Lung (tissue), 12 donors: ENCODE data around the gene INSM1. TPM values are rescaled to one million over a fixed set of nuclear protein-coding genes. Genes with fewer than 3 reads are reported as not detected.

Source experiments
- ATAC-seq: fragments of 200-7000 bp; cut with Tn5 transposase; one replicate; pipeline ENCODE4 v1.9.1; 2020; ENCODE audit warnings: moderate number of reproducible peaks; ENCODE audit not compliant: insufficient read depth, low FRiP score
- DNase-seq, 3 donors: peaks; one replicate each; pipeline ENCODE4 v3.0.0-alpha.2; 2013 to 2017
- H3K27ac ChIP-seq, 2 donors: one replicate each; pipeline ENCODE4 v1.5.1; 2013; ENCODE audit warnings: mild to moderate bottlenecking in 2 of 2, moderate library complexity in 2 of 2, control low read depth in 1 of 2, inconsistent platforms in 1 of 2, low read depth in 1 of 2, low read length in 1 of 2
- H3K27me3 ChIP-seq, 3 donors: one replicate each; pipeline ENCODE4 v1.5.1; 2013; ENCODE audit warnings: low read length in 2 of 3; ENCODE audit not compliant: control insufficient read depth in 3 of 3, insufficient read depth in 3 of 3
- H3K36me3 ChIP-seq, 4 donors: one replicate each; pipeline ENCODE4 v1.5.1; 2013; ENCODE audit warnings: low read length in 4 of 4, mild to moderate bottlenecking in 1 of 4, moderate library complexity in 1 of 4; ENCODE audit not compliant: control insufficient read depth in 4 of 4, insufficient read depth in 4 of 4
- H3K4me1 ChIP-seq, 5 donors: one replicate each; pipeline ENCODE4 v1.5.1; 2013; ENCODE audit warnings: low read length in 5 of 5, mild to moderate bottlenecking in 2 of 5, moderate library complexity in 1 of 5; ENCODE audit not compliant: control insufficient read depth in 5 of 5, insufficient read depth in 5 of 5
- H3K4me3 ChIP-seq: one replicate; pipeline ENCODE4 v1.5.1; 2013; ENCODE audit warnings: mild to moderate bottlenecking, control low read depth, moderate library complexity
- H3K9ac ChIP-seq, 2 donors: one replicate each; pipeline ENCODE4 v1.5.1; 2013; ENCODE audit warnings: low read length in 2 of 2, control low read depth in 1 of 2; ENCODE audit not compliant: insufficient read depth in 1 of 2
- H3K9me3 ChIP-seq, 4 donors: one replicate each; pipeline ENCODE4 v1.5.1; 2013; ENCODE audit warnings: low read length in 3 of 4, mild to moderate bottlenecking in 1 of 4, moderate library complexity in 1 of 4; ENCODE audit not compliant: control insufficient read depth in 4 of 4, insufficient read depth in 3 of 4
- WGBS, 2 donors: extraction: QIAGEN DNeasy Blood & Tissue Kit; methylation state at CpG; one replicate each; pipeline ENCODE4 v1.1.7; 2013; 5-methylcytosine and 5-hydroxymethylcytosine counted together
- polyA plus RNA-seq, 2 donors: library from polyadenylated mRNA; stranded (reverse); fragments of 200-250 nt; gene quantifications; one replicate each; pipeline ENCODE4 v1.2.1, GENCODE V29; 2013
- total RNA-seq, 2 donors: library from RNA; depleted of rRNA in 1 of 2; stranded (reverse); fragments of >200 nt in 1 of 2; gene quantifications; one replicate each; pipeline ENCODE4 v1.2.1, GENCODE V29; 2014 to 2021
- TF ChIP-seq, protein P1 (sequence below): IDR thresholded peaks from 2 replicates; pipeline ENCODE4 v1.5.1; 2012; ENCODE audit warnings: mild to moderate bottlenecking; ENCODE audit errors: control extremely low read depth, extremely low read depth
- donor health status: control.
- donor health status: control.
- donor health status: Bipolar disorder and iron deficiency.
- donor health status: healthy.
- donor health status: DM: yes; HTN: yes; CAD: no.

The INSM1 gene
- total and polyA plus RNA-seq, 4 donors, result 0.04 to 0.18 (median 0.08) TPM

- no peak overlapping the region for H3K9ac ChIP-seq
- ATAC-seq (no peak), DNase-seq (peak in 2 of 3 donors; percentile 68 to 78)
- peaks cover 0 to 14% (median 5%) of the 10 kb centered on the region in 5 donors for H3K4me1 ChIP-seq
- H3K9me3 ChIP-seq, result no peaks in the 10 kb centered on the region
- peaks cover 0 to 22% (median 0%) of the 10 kb centered on the region in 4 donors for H3K36me3 ChIP-seq
- WGBS, 2 donors, result 74 to 79% methylated on average over 6 of the region's 6 CpGs
- no peak overlapping the region for H3K27ac ChIP-seq
- no peak overlapping the region for H3K4me3 ChIP-seq
- no peaks in the 10 kb centered on the region for H3K27me3 ChIP-seq
- TF ChIP-seq, protein P1, sequence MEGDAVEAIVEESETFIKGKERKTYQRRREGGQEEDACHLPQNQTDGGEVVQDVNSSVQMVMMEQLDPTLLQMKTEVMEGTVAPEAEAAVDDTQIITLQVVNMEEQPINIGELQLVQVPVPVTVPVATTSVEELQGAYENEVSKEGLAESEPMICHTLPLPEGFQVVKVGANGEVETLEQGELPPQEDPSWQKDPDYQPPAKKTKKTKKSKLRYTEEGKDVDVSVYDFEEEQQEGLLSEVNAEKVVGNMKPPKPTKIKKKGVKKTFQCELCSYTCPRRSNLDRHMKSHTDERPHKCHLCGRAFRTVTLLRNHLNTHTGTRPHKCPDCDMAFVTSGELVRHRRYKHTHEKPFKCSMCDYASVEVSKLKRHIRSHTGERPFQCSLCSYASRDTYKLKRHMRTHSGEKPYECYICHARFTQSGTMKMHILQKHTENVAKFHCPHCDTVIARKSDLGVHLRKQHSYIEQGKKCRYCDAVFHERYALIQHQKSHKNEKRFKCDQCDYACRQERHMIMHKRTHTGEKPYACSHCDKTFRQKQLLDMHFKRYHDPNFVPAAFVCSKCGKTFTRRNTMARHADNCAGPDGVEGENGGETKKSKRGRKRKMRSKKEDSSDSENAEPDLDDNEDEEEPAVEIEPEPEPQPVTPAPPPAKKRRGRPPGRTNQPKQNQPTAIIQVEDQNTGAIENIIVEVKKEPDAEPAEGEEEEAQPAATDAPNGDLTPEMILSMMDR, result no peak
Observed at GRCh38 chr20:20407891-20408805, 40.2 kb downstream of the INSM1 start.

DNA sequence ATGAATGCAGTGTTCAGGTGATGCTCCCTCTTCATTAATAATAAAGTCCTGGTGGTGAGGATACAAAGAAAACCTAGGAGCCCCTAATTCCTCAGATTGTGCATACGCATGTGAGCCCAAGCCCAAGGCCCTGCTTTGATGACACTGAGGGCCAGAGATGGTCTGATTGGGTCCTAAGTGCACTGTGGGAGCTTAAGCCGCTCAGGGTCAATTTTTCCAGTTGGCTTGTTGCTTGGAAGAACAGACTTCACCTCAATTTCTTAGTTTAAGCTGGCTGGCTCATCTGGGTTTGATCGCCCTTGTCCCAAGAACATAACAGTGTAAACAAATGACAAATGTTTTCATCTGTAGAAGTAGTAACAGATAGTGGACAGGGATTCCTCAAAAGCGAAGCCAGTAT lies 41.4 kb downstream of the INSM1 start:
- Histone ChIP-seq H3K27ac (no peak overlapping the region), H3K36me3 (peaks cover 0 to 22% (median 0%) of the 10 kb centered on the region in 4 donors), H3K9me3 (no peaks in the 10 kb centered on the region), H3K9ac (no peak overlapping the region), H3K27me3 (no peaks in the 10 kb centered on the region), H3K4me3 (no peak overlapping the region), H3K4me1 (peaks cover 0 to 14% (median 5%) of the 10 kb centered on the region in 5 donors)
- no peak for DNase-seq
- no peak for ATAC-seq
- WGBS, 2 donors, result 97 to 98% methylated on average over 4 of the region's 4 CpGs
- TF ChIP-seq, protein P1, result no peak

GRCh38 chr20:20410678-20411077 lies 42.8 kb downstream of the INSM1 start:
- H3K27ac ChIP-seq, result no peak overlapping the region
- no peak overlapping the region for H3K9ac ChIP-seq
- ATAC-seq (no peak), DNase-seq (peak in 2 of 3 donors; percentile 22 to 28)
- TF ChIP-seq, protein P1, result no peak
- peaks cover 0 to 18% (median 0%) of the 10 kb centered on the region in 4 donors for H3K36me3 ChIP-seq
- H3K9me3 ChIP-seq, result no peaks in the 10 kb centered on the region
- H3K4me3 ChIP-seq, result no peak overlapping the region
- peaks cover 0 to 21% (median 5%) of the 10 kb centered on the region in 5 donors for H3K4me1 ChIP-seq
- H3K27me3 ChIP-seq, result no peaks in the 10 kb centered on the region
- 54 to 62% methylated on average over 6 of the region's 6 CpGs for WGBS, 2 donors
